ENCODE results near the gene CFAP46. TPM values are rescaled to one million over a fixed set of nuclear protein-coding genes. Genes with fewer than 3 reads are reported as not detected.

The CFAP46 gene
- total and polyA plus RNA-seq, 2 donors from 2014 or later, result 3.8 to 8.3 TPM

DNA sequence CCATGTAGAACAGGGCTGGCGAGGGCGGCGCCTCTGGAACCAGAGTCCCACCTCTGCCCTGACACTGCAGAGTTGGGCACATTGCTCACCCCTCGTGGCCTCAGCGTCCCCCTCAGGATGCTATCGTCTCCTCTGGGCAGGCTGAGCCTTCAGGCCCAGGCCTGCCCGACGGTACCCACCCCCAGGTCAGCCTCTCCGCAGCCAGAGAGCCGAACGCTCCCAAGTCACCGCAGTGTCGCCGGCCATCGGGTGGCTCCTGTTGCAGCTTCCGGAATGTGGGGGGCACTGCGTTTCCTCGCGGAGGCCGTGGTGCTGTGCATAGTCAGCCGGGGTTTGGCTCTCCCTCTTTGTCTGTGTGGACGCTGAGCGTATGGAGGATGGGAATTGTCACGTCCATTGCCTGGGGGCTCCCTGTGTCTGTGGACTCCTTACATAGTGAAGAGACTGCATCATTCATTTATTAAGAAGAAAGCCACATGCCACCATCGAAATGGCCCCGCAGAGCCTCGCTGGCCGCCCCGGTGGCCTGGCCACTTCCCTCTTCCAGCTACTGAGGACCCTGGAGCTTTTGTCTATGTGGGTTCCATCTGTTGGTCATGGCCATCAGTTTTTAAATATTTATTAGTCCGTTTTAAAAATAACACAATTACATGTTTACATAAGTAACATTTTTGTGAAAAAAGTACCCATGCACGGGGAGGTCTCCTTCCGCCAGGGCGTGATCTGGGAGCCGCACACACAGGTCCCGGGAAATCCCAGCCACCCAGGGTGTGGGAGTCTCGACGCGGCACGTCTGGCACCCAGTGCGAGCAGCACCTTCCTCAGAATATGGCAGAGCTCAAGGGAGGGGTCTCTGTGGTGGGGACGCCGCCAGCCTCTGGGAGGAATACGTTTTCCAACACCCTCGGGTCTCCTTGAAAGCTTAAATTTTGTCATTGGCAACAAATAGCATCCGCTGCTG lies 172.0 kb downstream of the CFAP46 start:
- FAIRE-seq, result no peak
- DNase-seq, result no peak
- Histone ChIP-seq H3K9ac (ENCODE audit: low read length in 3 of 3) (no peak overlapping the region), H3K4me1 (ENCODE audit: control insufficient read depth in 2 of 3, insufficient read depth in 2 of 3, low read depth in 1 of 3, low read length in 3 of 3) (peaks cover 0 to 1% (median 0%) of the 10 kb centered on the region in 3 donors), H3K27me3 (ENCODE audit: control insufficient read depth, insufficient read depth, low read length) (no peaks in the 10 kb centered on the region), H3K9me3 (ENCODE audit: control insufficient read depth in 2 of 3, insufficient read depth in 1 of 3, low read length in 3 of 3) (no peaks in the 10 kb centered on the region), H3K4me3 (ENCODE audit: low read length in 3 of 3) (no peak overlapping the region), H3K27ac (ENCODE audit: low read depth in 2 of 2, low read length in 2 of 2) (no peak overlapping the region), H3K36me3 (ENCODE audit: control insufficient read depth in 2 of 3, insufficient read depth in 3 of 3, low read length in 3 of 3) (peaks cover 0 to 3% (median under 1%) of the 10 kb centered on the region in 3 donors)
- intact Hi-C loops (cut with DNase I), result no loop called here
- TF ChIP-seq CTCF (IDR thresholded peaks at IDR 0.05; ENCODE audit: borderline replicate concordance, extremely low read depth, insufficient read depth), result no peak

GRCh38 chr10:132768346-132769248 lies 173.8 kb downstream of the CFAP46 start:
- Histone ChIP-seq H3K27me3 (ENCODE audit: control insufficient read depth, insufficient read depth, low read length) (no peaks in the 10 kb centered on the region), H3K9ac (ENCODE audit: low read length in 3 of 3) (no peak overlapping the region), H3K27ac (ENCODE audit: low read depth in 2 of 2, low read length in 2 of 2) (no peak overlapping the region), H3K4me3 (ENCODE audit: low read length in 3 of 3) (no peak overlapping the region), H3K36me3 (ENCODE audit: control insufficient read depth in 2 of 3, insufficient read depth in 3 of 3, low read length in 3 of 3) (peaks cover 0 to 4% (median 0%) of the 10 kb centered on the region in 3 donors), H3K9me3 (ENCODE audit: control insufficient read depth in 2 of 3, insufficient read depth in 1 of 3, low read length in 3 of 3) (no peaks in the 10 kb centered on the region), H3K4me1 (ENCODE audit: control insufficient read depth in 2 of 3, insufficient read depth in 2 of 3, low read depth in 1 of 3, low read length in 3 of 3) (no peaks in the 10 kb centered on the region)
- FAIRE-seq (no peak), DNase-seq (no peak)
- no peak for TF ChIP-seq CTCF (IDR thresholded peaks at IDR 0.05; ENCODE audit: borderline replicate concordance, extremely low read depth, insufficient read depth)
- intact Hi-C loops (cut with DNase I), result no loop called here

DNA sequence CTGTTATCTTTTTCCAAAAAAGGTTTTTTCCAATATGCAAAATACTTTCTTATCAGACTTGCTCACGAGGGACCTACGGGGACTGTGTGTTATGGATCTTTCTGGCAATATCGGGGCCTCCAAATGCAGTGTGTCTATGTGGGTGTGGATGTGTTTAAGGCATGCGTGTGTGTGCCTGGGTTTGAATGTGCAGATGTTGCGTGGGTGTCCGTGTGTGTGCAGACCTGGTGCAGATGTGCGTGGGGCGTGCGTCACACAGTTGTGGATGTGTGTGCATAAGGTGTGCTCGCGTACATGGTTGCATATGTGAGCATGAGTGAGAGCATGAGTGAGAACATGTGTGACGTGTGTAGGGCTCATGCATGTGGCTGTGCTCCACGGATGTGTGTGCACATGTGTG lies 176.1 kb downstream of the CFAP46 start:
- no peak overlapping the region for H3K27ac ChIP-seq (ENCODE audit: low read depth in 2 of 2, low read length in 2 of 2)
- no peak overlapping the region for H3K9ac ChIP-seq (ENCODE audit: low read length in 3 of 3)
- no peak for TF ChIP-seq CTCF (IDR thresholded peaks at IDR 0.05; ENCODE audit: borderline replicate concordance, extremely low read depth, insufficient read depth)
- no peaks in the 10 kb centered on the region for H3K9me3 ChIP-seq (ENCODE audit: control insufficient read depth in 2 of 3, insufficient read depth in 1 of 3, low read length in 3 of 3)
- peaks cover 0 to 7% (median 0%) of the 10 kb centered on the region in 3 donors for H3K36me3 ChIP-seq (ENCODE audit: control insufficient read depth in 2 of 3, insufficient read depth in 3 of 3, low read length in 3 of 3)
- no peak for FAIRE-seq
- no peak overlapping the region for H3K4me3 ChIP-seq (ENCODE audit: low read length in 3 of 3)
- H3K27me3 ChIP-seq (ENCODE audit: control insufficient read depth, insufficient read depth, low read length), result no peaks in the 10 kb centered on the region
- no peak for DNase-seq
- no peaks in the 10 kb centered on the region for H3K4me1 ChIP-seq (ENCODE audit: control insufficient read depth in 2 of 3, insufficient read depth in 2 of 3, low read depth in 1 of 3, low read length in 3 of 3)
- intact Hi-C loops (cut with DNase I), result no loop called here
